HG02884 (cell line): ENCODE data around the gene SNX9.
"Not testable (repeated sequence)": the region's sequence is repeated elsewhere in the genome, so short reads cannot be mapped to it uniquely, and the experiment has no call there.

Source experiments
- ATAC-seq: cut with Tn5 transposase; IDR thresholded peaks from one replicate; pipeline ENCODE4 v1.9.1; 2021; ENCODE audit warnings: mild to moderate bottlenecking, moderate library complexity; ENCODE audit not compliant: unreplicated experiment

Gene SNX9

DNA sequence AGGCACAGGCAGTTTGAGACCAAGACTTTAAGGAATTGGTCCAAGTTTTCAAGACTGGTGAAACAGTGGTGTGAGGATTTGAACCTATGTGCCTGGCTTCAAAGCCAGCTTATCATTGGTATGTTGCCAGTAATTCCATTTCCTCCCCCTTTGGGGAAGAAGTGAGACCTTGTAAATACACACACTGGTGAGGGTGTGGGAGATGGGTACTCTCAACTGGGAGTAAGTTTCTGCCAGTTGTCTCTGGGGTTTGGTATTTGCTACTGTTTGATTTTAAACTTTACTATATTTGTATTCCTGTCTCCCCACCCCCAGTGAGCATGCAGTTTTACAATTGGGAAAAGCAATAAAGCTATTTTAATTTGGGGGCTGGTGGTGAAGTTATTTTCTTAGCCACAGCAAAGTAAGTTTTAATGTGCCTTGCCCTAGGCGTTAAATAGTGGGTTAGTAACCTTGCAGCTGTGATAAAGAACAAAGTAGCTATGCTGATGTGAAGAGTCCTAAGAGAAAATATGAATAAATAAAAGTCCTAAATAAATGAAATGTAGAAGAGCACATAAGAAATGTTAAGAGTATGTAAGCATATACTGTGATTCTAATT lies 31.0 kb downstream of the SNX9 start:
- ATAC-seq = no peak

DNA sequence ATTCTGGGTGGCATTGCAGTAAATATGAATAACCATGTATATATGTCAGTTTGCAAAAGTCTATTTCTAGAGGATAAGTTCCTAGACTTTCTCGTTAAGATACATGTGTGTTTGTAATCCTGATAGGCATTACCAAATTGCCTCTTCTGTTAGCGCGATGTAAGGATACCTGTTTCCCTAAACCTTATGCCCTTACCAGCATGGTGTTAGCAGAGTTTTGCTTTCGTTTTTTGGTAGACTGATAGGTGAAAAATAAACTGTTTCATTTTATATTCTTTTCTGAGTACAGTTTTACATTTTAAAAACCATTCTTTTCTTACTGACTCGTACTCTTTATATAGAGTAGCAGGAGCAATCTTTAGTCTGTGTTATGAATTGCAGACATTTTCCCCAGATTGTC lies 32.3 kb downstream of the SNX9 start:
- ATAC-seq = no peak

GRCh38 chr6:157855804-157856203 lies 32.8 kb downstream of the SNX9 start:
- not testable (repeated sequence) for ATAC-seq

- ATAC-seq = not testable (repeated sequence)
Observed at GRCh38 chr6:157858664-157859063, 35.6 kb downstream of the SNX9 start.

DNA sequence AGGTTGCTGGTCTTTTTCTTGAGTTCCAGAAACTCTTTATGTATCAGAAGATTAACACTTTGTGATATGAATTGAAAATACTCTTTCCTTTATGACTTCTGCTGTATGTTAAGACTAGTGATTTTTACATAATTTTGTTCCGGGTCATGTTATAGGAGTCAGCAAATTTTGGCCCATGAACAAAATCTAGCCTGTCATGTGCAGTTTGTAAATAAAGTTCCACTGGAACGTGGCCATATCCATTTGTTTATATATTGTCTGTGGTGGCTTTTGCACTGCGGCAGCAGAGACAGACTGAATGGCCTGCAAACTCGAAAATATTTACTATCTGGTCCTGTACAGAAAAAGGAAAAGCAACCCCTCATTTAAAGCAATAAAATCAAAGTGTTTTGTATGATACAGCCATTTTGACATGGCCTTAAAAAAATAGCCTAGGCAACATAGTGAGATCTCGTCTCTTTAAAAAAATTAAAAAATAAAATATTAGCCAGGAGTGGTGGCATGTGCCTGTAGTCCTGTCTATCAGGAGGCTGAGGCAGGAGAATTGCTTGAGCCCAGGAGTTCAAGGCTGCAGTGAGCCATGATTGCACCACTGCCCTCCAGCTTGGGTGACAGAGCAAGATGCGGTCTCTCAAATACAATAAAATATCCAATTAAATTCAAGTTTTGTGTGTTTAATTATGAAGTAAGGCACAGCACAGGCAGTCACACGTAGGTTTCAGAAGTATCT lies 36.9 kb downstream of the SNX9 start:
- ATAC-seq = no peak

DNA sequence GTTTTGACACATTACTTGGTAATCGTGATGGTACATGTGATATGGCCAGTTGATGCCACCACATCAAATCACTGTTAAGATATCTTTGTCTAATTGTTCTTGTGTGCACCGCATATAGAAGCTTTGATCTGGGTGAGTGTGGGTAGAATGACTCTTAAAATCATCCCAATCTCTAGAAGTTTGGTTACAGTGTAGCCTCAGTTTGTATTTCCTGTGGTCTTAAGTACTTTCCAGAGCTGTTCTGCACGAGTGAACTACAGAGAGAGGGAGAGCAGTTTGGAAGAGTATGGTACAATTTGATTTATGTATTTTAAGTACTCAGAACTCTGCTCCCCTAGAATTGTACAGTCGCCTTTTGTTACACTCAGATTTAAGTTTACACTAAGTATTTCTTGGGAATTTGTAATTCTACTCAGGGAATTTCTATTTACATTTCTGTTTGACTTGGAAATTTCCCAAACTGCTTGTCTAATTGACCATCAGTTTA lies 37.5 kb downstream of the SNX9 start:
- ATAC-seq = no peak

GRCh38 chr6:157861184-157861583 lies 38.1 kb downstream of the SNX9 start:
- no peak for ATAC-seq

DNA sequence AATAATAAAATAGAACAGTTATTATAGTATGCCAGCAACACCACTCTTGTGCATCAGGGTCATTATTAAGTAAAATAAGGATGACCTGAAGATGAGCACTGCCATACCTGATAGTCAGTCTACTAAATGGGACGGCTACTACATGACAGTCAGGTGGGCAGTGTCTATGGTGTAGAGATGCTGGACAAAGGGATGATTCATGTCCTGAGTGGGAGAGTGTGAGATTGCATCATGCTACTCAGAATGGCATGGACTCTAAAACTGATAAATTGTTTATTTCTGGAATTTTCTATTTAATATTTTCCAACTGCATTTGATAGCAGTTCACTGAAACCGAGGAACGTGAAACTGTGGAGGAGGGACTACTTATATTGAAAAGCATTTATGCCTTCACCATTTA lies 38.8 kb downstream of the SNX9 start:
- ATAC-seq = no peak

- ATAC-seq = no peak
Observed at GRCh38 chr6:157862706-157863105, 39.7 kb downstream of the SNX9 start.

DNA sequence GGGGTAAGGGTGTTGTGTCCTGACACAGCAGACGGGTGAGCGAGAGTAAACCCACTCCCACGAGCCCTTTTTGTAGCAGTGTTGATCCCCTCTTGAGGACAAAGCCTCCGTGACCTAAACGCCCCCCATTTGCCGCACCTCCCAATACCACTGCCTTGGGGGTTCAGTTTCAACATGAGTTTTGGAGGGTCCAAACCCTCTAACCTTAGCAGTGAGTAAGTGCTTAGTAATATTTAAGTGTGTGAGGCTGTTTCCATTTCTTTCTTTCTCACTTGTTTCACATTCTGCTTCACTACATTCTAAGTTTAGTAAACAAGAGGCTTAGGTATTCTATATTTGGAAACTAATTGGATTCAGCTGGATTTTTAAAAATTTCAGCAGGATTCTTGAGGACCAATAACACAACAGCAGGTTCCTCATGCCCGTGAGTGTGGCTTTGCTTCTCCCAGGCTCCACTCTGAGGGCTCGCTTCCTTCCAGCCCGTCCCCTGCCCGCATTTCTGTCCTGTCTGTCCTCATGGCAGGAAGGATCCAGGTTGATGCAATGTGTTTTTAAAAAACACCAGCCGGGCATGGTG lies 41.2 kb downstream of the SNX9 start:
- no peak for ATAC-seq

GRCh38 chr6:157865249-157865648 lies 42.2 kb downstream of the SNX9 start:
- ATAC-seq = no peak

DNA sequence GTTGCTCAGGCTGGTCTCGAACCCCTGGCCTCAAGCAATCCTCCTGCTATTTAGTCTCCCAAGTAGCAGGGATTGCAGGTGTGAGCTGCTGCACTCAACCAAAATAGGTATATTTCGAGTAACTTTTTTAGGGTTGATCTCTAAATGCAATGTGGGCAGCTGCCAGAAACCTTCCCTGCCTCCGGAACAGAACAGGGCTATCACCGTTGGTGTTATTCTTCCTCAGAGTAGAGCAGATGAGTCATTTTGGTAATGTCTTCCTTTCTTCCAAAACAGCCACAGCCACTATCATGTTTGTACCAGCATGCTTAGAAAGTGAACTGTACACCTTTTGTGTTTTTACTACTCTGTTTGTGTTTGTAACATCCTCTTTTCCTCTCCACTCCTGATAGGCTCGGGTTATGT lies 44.1 kb downstream of the SNX9 start:
- ATAC-seq = no peak

DNA sequence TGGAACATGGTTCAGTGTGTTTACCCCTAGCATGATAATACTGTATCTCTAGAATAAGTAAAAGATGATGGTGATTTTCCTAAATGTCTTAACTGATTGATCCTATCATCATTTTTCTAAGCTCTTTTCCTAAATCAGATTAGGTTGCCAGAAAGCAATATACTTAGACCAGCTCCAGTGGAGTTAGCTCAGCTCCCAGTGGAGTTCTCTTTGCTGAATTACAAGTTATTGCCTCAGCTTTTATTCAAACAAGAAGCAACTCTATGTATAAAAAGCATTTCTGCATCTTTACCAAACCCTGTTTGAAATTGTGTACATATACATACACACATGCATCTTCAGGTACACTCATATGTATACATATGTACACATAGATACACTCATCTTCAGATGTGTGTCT lies 44.9 kb downstream of the SNX9 start:
- ATAC-seq = no peak

GRCh38 chr6:157868835-157869234 lies 45.8 kb downstream of the SNX9 start:
- no peak for ATAC-seq

DNA sequence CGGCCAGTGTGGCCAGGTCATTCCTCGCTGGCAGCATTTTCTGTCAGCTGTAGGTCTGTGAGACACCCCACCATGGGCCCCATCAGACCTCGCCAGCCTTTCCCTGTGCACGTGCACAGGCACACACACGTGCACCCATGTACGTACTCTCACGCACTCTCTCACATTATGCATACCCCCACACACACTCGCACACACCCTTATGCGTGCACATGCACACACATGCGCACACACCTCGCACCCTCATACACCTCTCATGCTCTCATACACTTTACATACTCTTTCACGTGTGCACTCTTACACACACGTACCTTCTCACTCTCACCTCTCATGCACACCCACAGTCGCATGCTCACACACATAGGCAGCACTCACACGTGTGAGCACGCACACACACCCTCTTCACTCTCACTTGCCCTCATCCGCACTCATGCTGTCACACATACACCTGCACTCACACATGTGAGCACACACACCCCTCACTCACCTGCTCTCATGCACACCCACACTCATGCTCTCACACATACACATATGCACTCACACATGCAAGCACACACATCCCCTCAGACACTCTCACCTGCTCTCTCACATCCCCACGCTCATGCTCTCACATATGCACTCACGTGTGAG lies 46.7 kb downstream of the SNX9 start:
- no peak for ATAC-seq

DNA sequence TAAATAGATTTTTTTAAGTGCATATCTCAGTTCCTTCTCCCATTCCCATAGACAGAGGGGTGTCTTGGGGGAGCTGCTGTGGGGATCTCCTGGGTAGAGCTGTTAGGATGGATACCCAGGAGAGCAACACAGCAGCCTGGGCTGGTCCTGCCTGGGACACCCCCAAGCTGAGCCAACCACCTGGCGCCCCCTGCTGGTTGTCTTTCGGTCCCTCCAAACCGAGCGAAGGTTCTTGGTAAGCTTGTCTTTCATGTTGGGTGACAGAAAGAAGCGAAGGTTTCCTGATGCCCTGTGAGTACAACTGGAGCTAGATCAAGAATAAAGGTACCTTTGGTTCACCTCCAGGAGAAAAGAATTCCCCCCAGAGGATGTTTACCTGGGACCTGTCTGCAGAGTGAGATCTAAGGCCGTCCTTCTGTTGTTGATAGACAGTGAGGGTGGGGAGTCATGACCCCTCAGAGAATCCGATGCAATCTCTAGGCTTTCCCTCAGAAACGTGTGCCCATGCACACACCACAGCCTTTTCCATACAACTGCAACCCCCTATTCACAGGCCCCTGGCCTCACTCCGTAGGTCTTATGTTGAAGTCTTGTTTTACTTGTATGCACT lies 50.8 kb downstream of the SNX9 start:
- no peak for ATAC-seq

GRCh38 chr6:157877149-157877548 lies 54.1 kb downstream of the SNX9 start:
- ATAC-seq = no peak

GRCh38 chr6:157877573-157878438 lies 54.8 kb downstream of the SNX9 start:
- no peak for ATAC-seq

DNA sequence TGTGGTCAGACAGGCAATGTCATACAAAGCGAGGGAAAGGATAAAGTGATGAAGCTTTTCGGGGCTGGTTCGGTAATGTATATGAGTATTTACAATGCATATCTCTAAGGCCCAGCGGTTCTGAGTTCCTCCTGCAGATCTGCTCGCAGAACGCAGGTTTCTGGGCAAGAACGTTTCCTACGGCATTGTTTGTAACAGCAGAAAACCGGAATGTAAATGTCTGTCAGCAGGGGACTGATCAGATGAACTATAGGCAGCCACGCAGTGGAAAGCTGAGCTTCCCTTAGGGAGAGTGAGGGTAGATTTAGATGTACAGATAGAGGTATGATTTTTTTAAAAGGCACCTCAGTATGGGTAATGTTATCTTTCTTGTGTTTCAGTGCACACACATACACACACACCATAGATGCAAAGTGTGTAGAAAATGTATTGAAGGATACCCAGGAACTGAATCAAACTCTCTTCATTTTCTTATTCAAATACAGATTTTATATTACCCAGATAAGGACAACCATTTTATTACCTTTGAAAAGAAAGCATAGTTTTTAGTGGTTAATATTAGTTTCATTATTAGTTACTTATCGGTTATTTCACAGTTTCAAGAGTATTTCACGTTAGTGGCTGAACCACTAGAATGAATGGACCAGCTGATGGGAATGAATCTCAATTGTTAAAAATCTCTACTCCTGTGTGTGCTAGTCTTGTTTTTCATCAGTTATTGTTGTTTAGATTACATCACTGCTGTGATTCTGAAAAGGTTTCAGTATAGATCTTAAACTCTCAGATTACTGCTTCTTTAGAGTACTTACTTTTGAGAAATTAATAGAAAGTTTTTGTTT lies 56.2 kb downstream of the SNX9 start:
- peak; percentile 93 for ATAC-seq

DNA sequence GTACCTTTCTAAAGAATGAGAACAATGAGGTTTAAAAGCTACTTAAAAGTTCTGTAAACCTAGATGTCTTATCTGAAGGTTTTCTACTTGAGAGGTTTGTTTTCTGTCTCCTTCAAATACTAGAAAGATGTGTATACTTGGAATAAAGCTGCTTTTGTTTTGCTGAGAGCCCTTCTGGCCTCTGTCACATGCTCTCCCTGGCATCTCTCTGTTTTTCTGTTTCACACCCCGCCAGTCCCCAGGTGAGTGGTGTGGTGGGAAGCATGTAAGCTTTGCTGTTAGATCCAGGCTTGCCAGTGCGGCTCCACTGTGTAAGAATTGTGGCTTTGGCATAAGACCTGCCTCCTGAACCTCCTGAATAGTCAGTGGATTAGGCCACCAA lies 56.8 kb downstream of the SNX9 start:
- ATAC-seq = no peak
